SU-DHL-6 (cell line): ENCODE results near the gene SELPLG.

ENCODE experiments used
- H2AFZ ChIP-seq: fragments of 200-600 bp; sonication (generic); 2 replicates; pipeline ENCODE4 v1.6.1; 2014; ENCODE audit warnings: low read depth, mild to moderate bottlenecking, moderate library complexity, mixed read lengths, antibody characterized with exemption, low read length; ENCODE audit not compliant: severe bottlenecking
- H3F3A ChIP-seq: fragments of 200-600 bp; shearing (Covaris generic); 2 replicates; pipeline ENCODE4 v1.6.0; 2016; ENCODE audit warnings: antibody characterized with exemption, mild to moderate bottlenecking; ENCODE audit not compliant: insufficient read depth
- H3K27ac ChIP-seq: fragments of 200-600 bp; sonication (generic); 2 replicates; pipeline ENCODE4 v1.5.1; 2016; ENCODE audit warnings: low read depth, mild to moderate bottlenecking, low read length, moderate library complexity, mixed read lengths
- H3K27me3 ChIP-seq: fragments of 200-600 bp; sonication (generic), shearing (Covaris generic); 2 replicates; pipeline ENCODE4 v1.6.0; 2014; ENCODE audit warnings: mild to moderate bottlenecking, low read length
- H3K36me3 ChIP-seq: fragments of 200-600 bp; sonication (generic); 2 replicates; pipeline ENCODE4 v1.6.1; 2014; ENCODE audit warnings: mild to moderate bottlenecking, low read length, mixed read lengths
- H3K4me2 ChIP-seq: fragments of 300-600, 200-600 bp; shearing (Covaris generic), sonication (generic); 2 replicates; pipeline ENCODE4 v1.6.0; 2014; ENCODE audit warnings: low read length, low read depth, mild to moderate bottlenecking; ENCODE audit not compliant: poor library complexity, severe bottlenecking
- H3K4me3 ChIP-seq: fragments of 200-600 bp; sonication (generic); 2 replicates; pipeline ENCODE4 v1.5.1; 2014; ENCODE audit warnings: antibody characterized with exemption, low read length, mild to moderate bottlenecking, mixed read lengths; ENCODE audit not compliant: insufficient read depth, poor library complexity, severe bottlenecking
- H3K79me2 ChIP-seq: fragments of 200-600 bp; sonication (generic); 2 replicates; pipeline ENCODE4 v1.6.1; 2014; ENCODE audit warnings: mild to moderate bottlenecking, low read length, moderate library complexity; ENCODE audit not compliant: insufficient read depth
- H3K9ac ChIP-seq: fragments of 200-600 bp; sonication (generic); 2 replicates; pipeline ENCODE4 v1.7.0; 2014; ENCODE audit warnings: mild to moderate bottlenecking, low read length
- H3K9me2 ChIP-seq: fragments of 200-600 bp; sonication (generic); replicated peaks from 2 replicates; pipeline ENCODE4 v1.6.1; 2014; ENCODE audit warnings: low read length; ENCODE audit not compliant: insufficient read depth
- H3K9me3 ChIP-seq: fragments of 200-600 bp; sonication (generic); 2 replicates; pipeline ENCODE4 v1.6.1; 2014; ENCODE audit warnings: low read length, mixed read lengths; ENCODE audit not compliant: insufficient read depth
- H4K20me1 ChIP-seq: fragments of 200-600 bp; sonication (generic); 2 replicates; pipeline ENCODE4 v1.6.1; 2014; ENCODE audit warnings: low read depth, mild to moderate bottlenecking, antibody characterized with exemption, low read length, moderate library complexity, mixed read lengths
- EZH2phosphoT487 ChIP-seq: fragments of 200-600 bp; sonication (generic), shearing (Covaris generic); conservative IDR thresholded peaks from 2 replicates; pipeline ENCODE4 v1.6.1; 2018; ENCODE audit warnings: mild to moderate bottlenecking, antibody characterized with exemption, low read length, moderate library complexity, mixed read lengths
- TF ChIP-seq, protein P1 (sequence below): fragments of 200-600 bp; sonication (generic); IDR thresholded peaks from one replicate; pipeline ENCODE4 v1.5.1; 2017; ENCODE audit warnings: antibody characterized with exemption, mild to moderate bottlenecking, low read length, moderate library complexity; ENCODE audit not compliant: insufficient read depth, poor library complexity, severe bottlenecking

SELPLG gene

DNA sequence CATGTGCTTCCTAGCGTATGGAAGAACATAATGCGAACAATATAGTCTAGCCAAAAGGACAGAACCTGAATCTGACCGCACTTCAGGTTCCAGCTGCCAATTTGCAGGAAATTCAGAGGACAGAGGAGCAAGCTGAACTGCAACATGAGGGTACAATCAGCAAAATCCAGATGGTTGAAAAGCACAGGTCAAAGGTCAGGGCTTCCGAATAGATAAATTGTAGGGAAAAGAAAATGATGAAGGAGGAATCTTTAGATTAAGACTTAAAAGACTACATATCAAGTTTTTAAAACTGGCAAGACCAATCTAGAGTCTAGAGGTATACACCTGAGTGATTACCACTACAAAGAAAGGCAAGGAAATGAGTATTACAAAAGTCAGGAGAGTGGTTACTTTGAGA is 42.1 kb upstream of the SELPLG start:
- H3K79me2 ChIP-seq, result no peaks in the 10 kb centered on the region
- no peaks in the 10 kb centered on the region for H3K36me3 ChIP-seq
- no peaks in the 10 kb centered on the region for H4K20me1 ChIP-seq

DNA sequence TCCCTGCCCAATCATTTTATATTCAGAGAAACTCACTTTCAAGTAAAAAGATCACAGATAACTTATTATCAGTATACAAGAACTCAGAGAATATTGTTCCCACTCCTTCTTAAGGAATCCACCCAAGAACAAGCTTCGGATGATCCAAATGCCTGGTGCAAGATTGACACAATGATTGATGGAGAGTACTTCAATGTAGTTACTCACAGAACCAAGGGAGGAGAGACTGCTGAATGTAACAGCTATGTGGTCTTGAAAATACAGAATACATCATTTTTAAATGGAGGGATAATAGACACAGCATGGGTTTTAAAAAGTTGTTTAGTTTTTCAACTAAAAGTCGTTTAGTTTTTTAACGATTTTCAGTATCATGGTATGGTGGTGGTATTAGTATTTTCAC is 38.4 kb upstream of the SELPLG start:
- Histone ChIP-seq H3F3A (no peaks in the 10 kb centered on the region), H3K9ac (no peak overlapping the region), H3K9me3 (no peaks in the 10 kb centered on the region), H3K79me2 (no peaks in the 10 kb centered on the region), H3K9me2 (no peaks in the 10 kb centered on the region), H2AFZ (no peak overlapping the region), H3K27me3 (no peaks in the 10 kb centered on the region), H3K27ac (no peak overlapping the region), H3K4me3 (no peak overlapping the region), H3K36me3 (no peaks in the 10 kb centered on the region), H3K4me2 (no peak overlapping the region), H4K20me1 (no peaks in the 10 kb centered on the region)
- TF ChIP-seq EZH2phosphoT487, result no peak
- TF ChIP-seq, protein P1, sequence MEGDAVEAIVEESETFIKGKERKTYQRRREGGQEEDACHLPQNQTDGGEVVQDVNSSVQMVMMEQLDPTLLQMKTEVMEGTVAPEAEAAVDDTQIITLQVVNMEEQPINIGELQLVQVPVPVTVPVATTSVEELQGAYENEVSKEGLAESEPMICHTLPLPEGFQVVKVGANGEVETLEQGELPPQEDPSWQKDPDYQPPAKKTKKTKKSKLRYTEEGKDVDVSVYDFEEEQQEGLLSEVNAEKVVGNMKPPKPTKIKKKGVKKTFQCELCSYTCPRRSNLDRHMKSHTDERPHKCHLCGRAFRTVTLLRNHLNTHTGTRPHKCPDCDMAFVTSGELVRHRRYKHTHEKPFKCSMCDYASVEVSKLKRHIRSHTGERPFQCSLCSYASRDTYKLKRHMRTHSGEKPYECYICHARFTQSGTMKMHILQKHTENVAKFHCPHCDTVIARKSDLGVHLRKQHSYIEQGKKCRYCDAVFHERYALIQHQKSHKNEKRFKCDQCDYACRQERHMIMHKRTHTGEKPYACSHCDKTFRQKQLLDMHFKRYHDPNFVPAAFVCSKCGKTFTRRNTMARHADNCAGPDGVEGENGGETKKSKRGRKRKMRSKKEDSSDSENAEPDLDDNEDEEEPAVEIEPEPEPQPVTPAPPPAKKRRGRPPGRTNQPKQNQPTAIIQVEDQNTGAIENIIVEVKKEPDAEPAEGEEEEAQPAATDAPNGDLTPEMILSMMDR, result no peak

More for the DNA sequence above, 42.1 kb upstream of the SELPLG start:
- no peaks in the 10 kb centered on the region for H3K9me2 ChIP-seq
- no peak overlapping the region for H3K9ac ChIP-seq
- H3K4me2 ChIP-seq, result no peak overlapping the region
- no peak overlapping the region for H3K27ac ChIP-seq
- no peak for TF ChIP-seq EZH2phosphoT487
- TF ChIP-seq, protein P1, result no peak
- H3K27me3 ChIP-seq, result no peaks in the 10 kb centered on the region
- no peak overlapping the region for H2AFZ ChIP-seq
- no peaks in the 10 kb centered on the region for H3K9me3 ChIP-seq
- no peak overlapping the region for H3K4me3 ChIP-seq
- no peaks in the 10 kb centered on the region for H3F3A ChIP-seq

DNA sequence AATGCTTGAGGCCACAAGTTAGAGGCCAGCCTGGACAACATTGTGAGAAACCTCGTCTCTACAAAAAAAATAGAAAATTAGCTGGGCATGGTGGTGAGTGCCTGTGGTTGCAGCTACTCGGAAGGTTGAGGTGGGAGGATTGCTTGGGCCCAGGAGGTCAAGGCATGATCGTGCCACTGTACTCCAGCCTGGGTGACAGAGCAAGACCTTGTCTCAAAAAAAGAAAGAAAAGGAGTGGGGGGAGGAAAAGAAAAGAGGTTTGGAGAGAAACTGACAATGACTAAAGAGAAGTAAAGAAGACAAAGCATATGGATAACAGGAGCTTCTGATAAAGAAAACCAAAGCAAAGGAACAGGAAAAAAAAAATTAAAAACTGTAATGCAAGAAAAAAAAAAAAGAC is 37.4 kb upstream of the SELPLG start:
- Histone ChIP-seq H3K9me2 (no peaks in the 10 kb centered on the region), H3K79me2 (no peaks in the 10 kb centered on the region), H3K9ac (no peak overlapping the region), H2AFZ (no peak overlapping the region), H3K4me2 (no peak overlapping the region), H3F3A (no peaks in the 10 kb centered on the region), H3K27ac (no peak overlapping the region), H3K4me3 (no peak overlapping the region), H3K36me3 (no peaks in the 10 kb centered on the region), H4K20me1 (no peaks in the 10 kb centered on the region), H3K9me3 (no peaks in the 10 kb centered on the region), H3K27me3 (no peaks in the 10 kb centered on the region)
- TF ChIP-seq EZH2phosphoT487, result no peak
- TF ChIP-seq, protein P1, result no peak
